Measurements from ENCODE around the gene ADO. TPM values are rescaled to one million over a fixed set of nuclear protein-coding genes. Genes with fewer than 3 reads are reported as not detected.

ADO gene
- total and polyA plus RNA-seq, 9 of the 15 experiments (the other 6 are each of a cell fraction or from before 2014, with no cell fraction given), result 3.0 to 20.0 (median 16.1) TPM

- TF ChIP-seq MXI1 (IDR thresholded peaks at IDR 0.05; ENCODE audit: low read depth, low read length), result no peak
These were observed 25.1 kb downstream of the ADO start (continued) for GRCh38 chr10:62829622-62830021.

- DNase-seq (ENCODE audit: extremely low read depth in 1 of 4, low spot score in 3 of 4) (no peak), ATAC-seq (no peak), FAIRE-seq (no peak)
- Histone ChIP-seq H3K36me3 (ENCODE audit: control insufficient read depth, insufficient read depth, low read length) (no peaks in the 10 kb centered on the region), H3K4me1 (replicated peaks in 1 of 2; ENCODE audit: control insufficient read depth in 2 of 2, insufficient read depth in 2 of 2, low read length in 2 of 2) (no peaks in the 10 kb centered on the region), H3K27ac (ENCODE audit: extremely low read depth, low read depth, low read length) (no peak overlapping the region), H3K4me2 (ENCODE audit: insufficient read depth, low read length) (no peak overlapping the region), H3K79me2 (ENCODE audit: control insufficient read depth, insufficient read depth, low read length) (no peaks in the 10 kb centered on the region), H3K9ac (ENCODE audit: insufficient read depth in 1 of 2, low read depth in 2 of 2, low read length in 2 of 2) (no peak overlapping the region), H3K9me1 (ENCODE audit: control insufficient read depth, insufficient read depth, low read length) (no peaks in the 10 kb centered on the region), H3K27me3 (ENCODE audit: control insufficient read depth in 2 of 2, insufficient read depth in 2 of 2, low read length in 2 of 2) (no peaks in the 10 kb centered on the region), H4K20me1 (replicated peaks; ENCODE audit: control insufficient read depth, insufficient read depth, low read length) (no peaks in the 10 kb centered on the region), H3K4me3 (no peak overlapping the region), H2AFZ (ENCODE audit: low read depth, low read length) (no peak overlapping the region), H3K9me3 (replicated peaks; ENCODE audit: control insufficient read depth, insufficient read depth, low read depth, low read length) (no peaks in the 10 kb centered on the region)
- POLR2A ChIA-PET, result interaction anchor here (1.6 kb wide), 1 partner anchor 11 kb away, joined by 4 read pairs; no protein-coding TSS in a partner anchor
- intact Hi-C loops (cut with micrococcal nuclease) (no loop called here), in situ Hi-C loops (cut with MboI) (no loop called here)
- 0% methylated on average over 4 of the region's 4 CpGs for WGBS (ENCODE audit: insufficient coverage, low coverage, missing lambda C conversion rate)
- no TSS peak for BruUV-seq (replicated peaks)
- CTCF ChIA-PET (ENCODE audit: low intra/inter-chr PET ratio), result no interaction called here
- no peak for TF ChIP-seq ZFP36 (IDR thresholded peaks at IDR 0.05; ENCODE audit: low read depth, low read length, partially characterized antibody)
- no peak for TF ChIP-seq NFIX (CRISPR knock-in tag; IDR thresholded peaks at IDR 0.05; ENCODE audit: low read depth)
- no peak for TF ChIP-seq GATAD2A (IDR thresholded peaks at IDR 0.05)
- TF ChIP-seq HNRNPL (IDR thresholded peaks at IDR 0.05; ENCODE audit: low read depth, low read length), result no peak
- TF ChIP-seq NFE2 (IDR thresholded peaks at IDR 0.05; ENCODE audit: low read depth), result no peak
- no peak for TF ChIP-seq ZNF184 (CRISPR knock-in tag; IDR thresholded peaks at IDR 0.05)
These were observed 26.2 kb downstream of the ADO start for GRCh38 chr10:62830679-62831078.

Measured in K562 (cell line).